ENCODE data around the gene ITFG1. TPM values are rescaled to one million over a fixed set of nuclear protein-coding genes. Genes with fewer than 3 reads are reported as not detected.

ITFG1 gene
- total and polyA plus RNA-seq, 2 of the 13 experiments (the other 11 are each of a cell fraction or from before 2014, with no cell fraction given) = 74.5 to 150 TPM

DNA sequence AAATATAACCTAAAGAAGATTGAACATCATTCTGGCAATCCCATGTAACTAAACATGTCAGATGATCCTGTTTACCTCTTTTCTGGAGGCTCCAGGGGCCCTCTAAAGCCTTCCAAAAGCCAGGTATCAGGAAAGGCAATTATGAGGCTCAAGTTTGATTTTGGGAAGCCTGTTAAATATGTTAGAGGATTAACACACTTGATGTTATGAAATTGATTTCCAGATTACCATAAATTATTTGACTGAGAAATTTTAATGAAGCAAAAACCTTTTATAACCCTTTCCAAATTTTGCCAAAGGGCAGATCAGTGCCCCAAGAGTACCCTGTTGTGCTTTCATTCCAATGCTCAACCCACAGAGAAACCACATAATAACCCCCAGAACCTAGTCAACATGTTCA lies 29.6 kb upstream of the ITFG1 start:
- ChIA-PET POLR2A (no interaction called here), CTCF (ENCODE audit: low intra/inter-chr PET ratio, low total read pairs) (no interaction called here)
- Histone ChIP-seq H3K4me1 (ENCODE audit: insufficient read depth, low read length) (peaks cover 53% of the 10 kb centered on the region), H3K27ac (ENCODE audit: extremely low read length, insufficient read depth, low read length) (no peak overlapping the region), H3K4me3 (replicated peaks in 1 of 3; ENCODE audit: insufficient read depth in 1 of 3, low read depth in 2 of 3, low read length in 3 of 3) (no peak overlapping the region), H3K27me3 (ENCODE audit: control insufficient read depth in 1 of 2, insufficient read depth in 2 of 2, low read length in 2 of 2) (no peaks in the 10 kb centered on the region), H3K79me2 (ENCODE audit: insufficient read depth, low read length) (peaks cover 38% of the 10 kb centered on the region), H3K9me3 (ENCODE audit: low read length) (no peaks in the 10 kb centered on the region), H4K20me1 (ENCODE audit: insufficient read depth, low read length) (no peaks in the 10 kb centered on the region), H3K9ac (ENCODE audit: insufficient read depth, low read depth, low read length) (no peak overlapping the region), H3K36me3 (replicated peaks in 1 of 2; ENCODE audit: control insufficient read depth in 1 of 2, insufficient read depth in 2 of 2, low read length in 2 of 2) (no peaks in the 10 kb centered on the region), H2AFZ (ENCODE audit: low read length) (no peak overlapping the region), H3K4me2 (ENCODE audit: low read depth, low read length) (no peak overlapping the region)
- FAIRE-seq (no peak), ATAC-seq (no peak), DNase-seq (ENCODE audit: low spot score) (no peak)
- intact Hi-C loops (cut with micrococcal nuclease; ENCODE audit: unreplicated experiment) = loop anchor here (5.0 kb wide), 1 partner anchor 47 kb away; no protein-coding TSS in a partner anchor
- in situ Hi-C loops (cut with HindIII; ENCODE audit: extremely low pct_ligation_motif_present, low pct_unique_long_range_greater_than_20kb) = no loop called here
- TF ChIP-seq TOE1 (CRISPR knock-in tag; IDR thresholded peaks at IDR 0.05) (no peak), CBX5 (CRISPR knock-in tag; IDR thresholded peaks at IDR 0.05; ENCODE audit: borderline replicate concordance) (no peak), TCF12 (IDR thresholded peaks at IDR 0.05) (no peak), TCF12 (CRISPR knock-in tag; IDR thresholded peaks at IDR 0.05) (no peak), AGO2 (optimal IDR thresholded peaks at IDR 0.05; ENCODE audit: low read depth, low read length) (no peak), ZNF484 (CRISPR knock-in tag; IDR thresholded peaks at IDR 0.05; ENCODE audit: borderline replicate concordance, low read depth) (no peak), ARID4A (CRISPR knock-in tag; IDR thresholded peaks at IDR 0.05; ENCODE audit: borderline replicate concordance) (no peak), ZNF83 (CRISPR knock-in tag; IDR thresholded peaks at IDR 0.05; ENCODE audit: borderline replicate concordance) (no peak), TEF (CRISPR knock-in tag; IDR thresholded peaks at IDR 0.05) (no peak)
- TF ChIP-seq, protein P1, sequence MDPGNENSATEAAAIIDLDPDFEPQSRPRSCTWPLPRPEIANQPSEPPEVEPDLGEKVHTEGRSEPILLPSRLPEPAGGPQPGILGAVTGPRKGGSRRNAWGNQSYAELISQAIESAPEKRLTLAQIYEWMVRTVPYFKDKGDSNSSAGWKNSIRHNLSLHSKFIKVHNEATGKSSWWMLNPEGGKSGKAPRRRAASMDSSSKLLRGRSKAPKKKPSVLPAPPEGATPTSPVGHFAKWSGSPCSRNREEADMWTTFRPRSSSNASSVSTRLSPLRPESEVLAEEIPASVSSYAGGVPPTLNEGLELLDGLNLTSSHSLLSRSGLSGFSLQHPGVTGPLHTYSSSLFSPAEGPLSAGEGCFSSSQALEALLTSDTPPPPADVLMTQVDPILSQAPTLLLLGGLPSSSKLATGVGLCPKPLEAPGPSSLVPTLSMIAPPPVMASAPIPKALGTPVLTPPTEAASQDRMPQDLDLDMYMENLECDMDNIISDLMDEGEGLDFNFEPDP (CRISPR knock-in tag; conservative IDR thresholded peaks at IDR 0.05) = no peak
- no TSS peak for BruUV-seq (replicated peaks)

Data from HepG2 (cell line).